Kidney epithelial cell (primary cell): ENCODE data around the gene CNNM2. TPM values are rescaled to one million over a fixed set of nuclear protein-coding genes. Genes with fewer than 3 reads are reported as not detected.

Experiments used
- DNase-seq: peaks from one replicate; pipeline ENCODE4 v3.0.0-alpha.2; 2010; ENCODE audit warnings: low read depth
- H3K27me3 ChIP-seq: 2 replicates; pipeline ENCODE4 v1.6.0; 2011; ENCODE audit warnings: low read length; ENCODE audit not compliant: control insufficient read depth, insufficient read depth
- H3K36me3 ChIP-seq: 2 replicates; pipeline ENCODE4 v1.5.1; 2011; ENCODE audit warnings: low read length; ENCODE audit not compliant: control insufficient read depth, insufficient read depth
- H3K4me3 ChIP-seq: 2 replicates; pipeline ENCODE4 v1.5.1; 2011; ENCODE audit warnings: low read depth, mild to moderate bottlenecking, control low read depth, low read length
- CTCF ChIP-seq: IDR thresholded peaks from 2 replicates; pipeline ENCODE4 v1.5.1; 2011; ENCODE audit warnings: mild to moderate bottlenecking, moderate library complexity, low read length, control low read depth, inconsistent platforms; ENCODE audit not compliant: insufficient read depth, poor library complexity, severe bottlenecking
- total RNA-seq: library from RNA; depleted of rRNA; stranded (reverse); fragments of >200 nt; gene quantifications from 2 replicates; pipeline ENCODE4 v1.2.3, GENCODE V29; 2015

The CNNM2 gene
- total RNA-seq, 1 donor from 2014 or later = 6.4 TPM

GRCh38 chr10:103100620-103101019, 182.5 kb downstream of the CNNM2 start:
- TF ChIP-seq CTCF = no peak
- no peaks in the 10 kb centered on the region for H3K27me3 ChIP-seq
- H3K4me3 ChIP-seq = no peak overlapping the region
- no peak for DNase-seq
- no peaks in the 10 kb centered on the region for H3K36me3 ChIP-seq

GRCh38 chr10:103102195-103102594, 184.1 kb downstream of the CNNM2 start:
- no peak for DNase-seq
- H3K36me3 ChIP-seq = no peaks in the 10 kb centered on the region
- no peak for TF ChIP-seq CTCF
- H3K27me3 ChIP-seq = no peaks in the 10 kb centered on the region
- no peak overlapping the region for H3K4me3 ChIP-seq

- TF ChIP-seq CTCF = no peak
- no peaks in the 10 kb centered on the region for H3K36me3 ChIP-seq
- H3K4me3 ChIP-seq = no peak overlapping the region
- no peak for DNase-seq
- H3K27me3 ChIP-seq = no peaks in the 10 kb centered on the region
Observed at GRCh38 chr10:103103989-103104388, 185.9 kb downstream of the CNNM2 start.

- Histone ChIP-seq H3K4me3 (no peak overlapping the region), H3K36me3 (no peaks in the 10 kb centered on the region), H3K27me3 (no peaks in the 10 kb centered on the region)
- DNase-seq = no peak
- TF ChIP-seq CTCF = no peak
Observed at GRCh38 chr10:103104721-103105120, 186.6 kb downstream of the CNNM2 start.

GRCh38 chr10:103105462-103105861, 187.4 kb downstream of the CNNM2 start:
- no peaks in the 10 kb centered on the region for H3K36me3 ChIP-seq
- H3K27me3 ChIP-seq = no peaks in the 10 kb centered on the region
- H3K4me3 ChIP-seq = no peak overlapping the region
- TF ChIP-seq CTCF = no peak
- no peak for DNase-seq

GRCh38 chr10:103106539-103106938, 188.4 kb downstream of the CNNM2 start:
- TF ChIP-seq CTCF = no peak
- H3K4me3 ChIP-seq = no peak overlapping the region
- no peak for DNase-seq
- no peaks in the 10 kb centered on the region for H3K36me3 ChIP-seq
- H3K27me3 ChIP-seq = no peaks in the 10 kb centered on the region
